ENCODE results near the gene PLXNA4.

PLXNA4 gene

DNA sequence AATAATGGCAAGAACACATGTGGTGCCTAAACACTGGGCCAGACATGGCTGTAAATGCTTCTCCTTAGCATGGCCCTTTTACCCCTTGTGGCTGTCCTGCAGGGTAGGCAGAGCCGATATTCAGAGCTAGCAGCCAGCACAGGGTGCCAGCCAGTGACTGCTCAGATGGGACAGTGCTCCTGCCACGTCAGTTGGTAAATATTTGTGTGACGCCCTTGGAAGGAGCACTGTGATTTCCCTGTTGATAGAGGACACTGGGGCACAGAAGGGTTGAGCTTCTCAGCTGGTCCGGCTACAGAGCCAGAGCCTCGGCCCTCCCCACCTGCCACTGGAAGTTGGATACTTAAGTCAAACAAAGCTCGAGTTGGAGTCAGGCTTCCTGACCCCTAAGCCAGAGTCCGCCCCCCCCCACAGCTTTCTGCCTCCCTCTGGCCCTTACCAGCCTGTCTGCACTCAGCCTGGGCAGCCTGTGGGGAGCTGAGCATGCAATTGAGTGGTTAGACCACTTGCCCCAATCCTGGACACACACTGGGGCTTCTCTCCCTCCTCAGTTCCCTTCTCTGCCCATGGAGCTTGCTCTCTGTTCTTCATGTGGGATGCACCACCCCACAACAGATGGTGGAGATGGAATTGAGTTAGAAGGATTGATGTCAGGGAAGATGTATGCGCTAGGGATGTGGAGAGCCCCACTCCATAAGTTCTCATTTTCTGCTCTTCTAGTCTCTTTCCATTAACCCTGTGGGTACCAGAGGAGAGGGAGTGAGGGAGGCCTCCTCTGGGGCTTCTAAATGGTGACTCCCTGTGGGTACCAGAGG, 350.8 kb downstream of the PLXNA4 start:
- no peak for DNase-seq

DNA sequence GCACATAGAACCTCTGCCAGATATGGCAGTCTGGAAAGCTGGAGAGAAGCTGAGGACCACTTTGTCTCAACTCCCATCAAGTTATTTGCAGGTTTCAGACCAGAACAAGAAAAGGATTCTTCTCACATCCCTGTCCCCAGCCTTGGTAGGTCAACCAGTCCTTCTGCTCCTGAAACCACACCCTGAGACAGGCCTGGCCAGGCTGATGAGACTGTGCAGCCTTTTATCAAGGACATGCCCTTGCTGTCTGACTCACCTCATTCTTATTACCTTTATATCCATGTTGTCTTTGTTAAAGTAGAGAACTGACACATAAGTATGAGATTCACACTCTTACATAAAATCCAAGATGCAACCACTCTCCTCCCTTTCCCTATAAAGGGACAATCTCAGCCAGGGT, 354.9 kb downstream of the PLXNA4 start:
- no peak for DNase-seq

DNA sequence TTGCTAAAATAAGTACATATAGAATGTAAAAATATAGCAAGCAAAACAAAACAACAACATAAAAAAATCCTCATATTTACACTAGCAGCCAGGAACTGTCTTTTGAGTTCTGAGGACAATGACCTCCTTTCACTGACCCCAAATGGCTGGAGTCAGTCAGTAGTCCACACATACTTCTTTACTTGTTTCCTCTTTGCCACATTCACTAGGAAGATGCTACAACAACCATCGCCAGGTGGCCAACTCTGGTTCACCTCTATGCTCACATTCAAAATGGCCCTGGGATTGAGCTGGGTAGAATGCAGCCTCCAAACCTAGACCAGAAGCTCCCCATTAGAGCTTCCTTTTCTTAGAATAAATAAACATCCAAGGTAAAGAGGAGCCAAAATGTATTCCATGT, 356.2 kb downstream of the PLXNA4 start:
- no peak for DNase-seq

DNA sequence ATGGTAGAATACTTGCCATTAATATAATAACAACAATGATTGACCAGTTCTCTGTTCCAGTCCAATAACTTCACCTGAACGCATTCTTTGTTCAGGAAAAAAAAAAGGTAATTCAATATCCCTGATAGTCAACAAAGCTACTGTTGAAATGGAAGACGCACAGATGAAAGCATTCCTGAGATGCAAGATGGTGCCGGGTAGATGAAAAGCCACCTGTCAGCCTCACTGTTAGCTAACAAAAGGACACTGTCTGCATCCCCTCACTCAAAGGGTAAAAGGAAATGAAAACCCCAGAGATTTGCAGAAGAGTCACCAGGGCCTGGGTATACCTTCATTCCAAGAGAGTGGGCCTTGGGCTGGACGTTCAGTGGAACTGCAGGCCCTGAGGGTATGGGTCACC, 357.4 kb downstream of the PLXNA4 start:
- DNase-seq, result no peak

DNA sequence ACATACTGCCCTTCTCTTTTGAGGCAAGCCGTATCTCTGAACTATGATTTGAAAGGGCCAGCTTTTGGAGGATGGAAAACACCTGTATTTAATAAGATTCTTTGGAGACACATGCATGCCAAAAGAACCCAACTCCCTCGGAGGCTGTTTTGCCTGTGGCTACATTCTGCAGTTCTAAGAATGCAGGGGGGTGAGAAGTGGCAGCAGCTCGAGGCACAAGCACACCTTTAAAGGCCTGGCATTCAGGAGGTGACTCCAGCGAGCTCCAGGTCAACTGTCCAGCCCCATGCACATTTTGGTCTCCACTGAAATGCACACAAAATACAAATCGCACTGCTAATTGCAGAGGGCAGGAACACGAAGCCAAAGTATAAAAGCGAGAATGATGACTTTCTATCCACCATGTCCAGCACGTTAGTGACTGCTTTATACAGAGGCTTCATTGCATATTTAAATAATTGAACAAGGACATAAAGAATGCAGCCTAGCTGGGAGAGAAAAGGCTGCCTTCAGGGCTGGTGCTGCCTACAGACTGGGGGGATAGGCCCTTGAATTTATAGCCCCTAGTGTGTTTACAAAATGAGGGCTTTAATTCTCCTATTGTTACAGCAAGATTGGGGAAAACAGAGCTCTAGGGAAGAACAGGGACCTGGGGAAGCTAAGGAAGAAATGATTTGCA, 359.3 kb downstream of the PLXNA4 start:
- no peak for DNase-seq

DNA sequence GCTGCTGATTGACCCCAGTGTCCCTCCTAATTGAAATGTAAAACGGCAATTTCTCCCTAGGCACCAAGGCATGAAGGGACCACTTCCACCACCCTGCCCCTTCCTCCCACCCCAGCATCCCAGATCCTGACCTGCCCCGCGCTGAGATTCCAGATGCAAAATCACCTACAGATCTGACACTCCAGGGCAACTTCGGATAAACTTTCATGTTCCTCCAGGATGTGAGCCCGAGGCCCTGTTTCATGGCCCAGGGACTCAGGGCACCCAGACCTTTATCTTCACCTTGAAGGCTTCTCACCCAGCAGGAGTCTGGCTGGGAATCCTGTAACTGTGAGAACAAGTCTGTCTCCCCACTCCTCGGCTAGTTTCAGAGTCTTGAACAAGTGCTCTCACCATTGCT, 361.8 kb downstream of the PLXNA4 start:
- no peak for DNase-seq

DNA sequence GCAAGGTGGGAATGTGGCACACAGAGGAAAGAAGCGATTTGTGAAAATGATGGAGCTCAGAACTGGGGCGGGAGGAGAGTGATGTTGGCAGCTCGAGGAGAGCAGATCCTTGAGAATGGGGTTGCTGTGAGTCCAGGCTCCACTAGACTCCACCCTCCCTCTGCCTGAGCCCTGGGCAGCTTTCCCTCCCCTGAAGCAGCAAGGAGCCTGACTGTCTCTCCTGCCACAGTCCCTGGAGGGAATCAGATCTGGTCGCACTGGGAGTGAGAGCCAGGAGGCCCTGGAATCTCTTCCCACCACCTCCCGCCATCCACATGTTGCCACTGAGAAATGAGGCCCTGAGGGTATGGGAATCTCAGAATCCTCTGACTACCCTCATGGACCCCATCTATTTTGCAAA, 362.7 kb downstream of the PLXNA4 start:
- no peak for DNase-seq

DNA sequence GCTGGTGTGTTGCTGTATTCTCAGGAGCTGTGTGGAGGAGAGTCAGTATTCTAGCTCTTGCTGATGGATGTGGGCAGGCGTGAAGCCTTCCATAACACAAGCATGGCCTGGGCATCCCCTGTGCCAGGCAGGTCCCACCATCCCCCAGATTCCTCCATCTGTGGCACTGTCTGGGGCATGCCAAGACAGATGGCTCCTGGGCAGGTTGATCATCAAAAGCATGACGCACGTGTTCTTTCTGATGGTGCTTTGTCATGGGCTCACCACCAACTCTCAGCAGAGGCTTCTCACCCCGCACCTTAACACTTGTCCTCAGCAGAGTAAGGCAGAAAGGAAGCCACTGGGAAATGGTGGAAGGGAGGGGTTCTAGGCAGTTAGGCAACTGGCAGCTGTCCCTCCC, 364.3 kb downstream of the PLXNA4 start:
- no peak for DNase-seq

DNA sequence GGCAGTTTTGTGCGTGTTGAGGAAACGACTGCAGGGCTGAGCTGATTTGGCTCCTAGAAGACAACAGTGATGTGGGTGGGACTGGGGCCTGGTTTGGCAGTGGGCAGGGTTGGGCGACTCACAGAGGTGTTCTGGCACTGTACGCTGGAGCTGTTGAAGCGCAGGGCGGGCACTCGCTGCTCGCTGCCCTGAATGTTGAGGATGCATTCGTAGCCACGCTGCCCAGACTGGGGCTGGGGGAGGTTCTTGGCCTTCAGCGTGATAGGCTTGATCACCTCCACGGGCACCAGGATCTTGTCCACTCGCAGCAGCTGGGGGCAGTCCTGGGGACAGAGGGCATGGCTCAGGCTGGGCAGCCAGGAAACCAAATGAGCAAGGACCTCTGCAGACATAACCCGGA, 365.4 kb downstream of the PLXNA4 start:
- no peak for DNase-seq

DNA sequence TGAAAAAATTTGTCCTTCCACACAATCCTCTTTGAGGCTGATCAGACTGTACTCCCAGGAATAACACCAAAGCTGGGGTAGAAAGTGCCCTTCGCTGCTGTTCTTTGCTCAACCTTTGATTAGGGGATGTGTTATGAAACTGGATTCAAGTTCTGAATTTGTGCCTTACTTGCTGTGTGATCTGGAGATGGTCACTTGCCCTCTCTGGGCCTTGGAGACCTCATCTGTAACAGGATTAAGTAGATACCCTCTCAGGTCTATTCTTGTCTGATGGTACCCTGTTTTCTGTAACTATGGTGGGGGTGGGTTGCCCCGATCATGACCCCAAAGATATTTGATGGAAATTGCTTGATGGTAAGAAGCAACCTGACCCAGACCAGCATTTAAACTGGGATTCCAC, 368.5 kb downstream of the PLXNA4 start:
- no peak for DNase-seq

DNA sequence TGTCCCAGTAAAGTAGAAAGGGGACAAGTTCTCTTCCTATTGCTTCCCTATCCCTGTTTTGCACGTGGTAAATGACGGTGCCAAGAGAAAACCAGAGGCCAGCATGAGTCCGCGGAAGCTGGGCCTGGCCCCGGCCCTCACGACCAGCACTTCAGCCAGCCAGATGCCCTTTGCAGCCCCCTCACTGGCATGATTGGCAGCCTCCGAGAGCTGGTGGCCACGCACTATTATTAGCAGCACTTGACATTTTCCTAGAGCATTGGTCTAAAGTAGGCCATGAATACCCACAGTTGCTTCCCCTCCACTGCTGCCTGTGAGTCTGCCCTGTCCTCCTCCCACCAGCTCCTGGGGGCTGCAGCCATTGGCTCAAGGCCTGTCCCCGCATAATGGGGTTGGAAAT, 369.1 kb downstream of the PLXNA4 start:
- DNase-seq, result no peak

DNA sequence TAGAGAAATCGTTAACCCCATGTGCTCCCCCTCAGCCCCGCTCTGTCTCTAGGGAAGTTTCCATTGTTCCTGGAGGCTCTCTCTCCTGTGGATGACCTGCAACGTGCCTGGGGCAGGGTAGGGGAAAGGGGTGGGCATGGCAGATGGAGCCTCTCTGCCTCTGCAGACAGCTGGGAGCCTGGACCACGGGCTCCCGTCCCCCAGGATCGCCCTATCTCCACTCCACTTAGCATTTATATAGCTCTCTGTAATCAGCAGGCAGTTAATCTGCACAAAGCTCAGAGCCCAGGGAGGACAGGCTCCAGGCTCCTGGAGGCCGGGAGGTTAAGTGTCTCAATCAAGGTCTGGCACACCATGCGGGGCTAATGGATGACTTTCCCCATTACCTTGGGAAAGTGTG, 369.7 kb downstream of the PLXNA4 start:
- no peak for DNase-seq

DNA sequence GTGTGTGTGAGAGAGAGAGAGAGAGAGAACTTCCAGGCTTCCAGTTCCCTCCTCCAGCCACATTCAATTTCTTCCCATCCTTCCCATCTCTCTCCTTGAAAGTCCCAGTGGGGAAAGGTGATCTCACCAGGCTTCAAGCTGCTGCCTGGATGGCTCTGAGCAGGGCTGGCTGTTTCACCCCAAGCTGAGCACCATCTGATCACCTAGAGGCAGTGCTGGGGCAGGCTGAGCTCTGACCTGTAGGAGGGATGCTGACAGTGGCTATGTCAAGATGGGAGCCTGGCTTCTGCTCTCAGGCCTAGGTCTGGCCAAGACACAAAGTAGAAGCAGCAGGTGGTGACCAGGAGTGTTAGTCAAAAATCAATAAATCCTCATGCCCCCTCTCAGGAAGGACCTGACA, 370.8 kb downstream of the PLXNA4 start:
- no peak for DNase-seq

DNA sequence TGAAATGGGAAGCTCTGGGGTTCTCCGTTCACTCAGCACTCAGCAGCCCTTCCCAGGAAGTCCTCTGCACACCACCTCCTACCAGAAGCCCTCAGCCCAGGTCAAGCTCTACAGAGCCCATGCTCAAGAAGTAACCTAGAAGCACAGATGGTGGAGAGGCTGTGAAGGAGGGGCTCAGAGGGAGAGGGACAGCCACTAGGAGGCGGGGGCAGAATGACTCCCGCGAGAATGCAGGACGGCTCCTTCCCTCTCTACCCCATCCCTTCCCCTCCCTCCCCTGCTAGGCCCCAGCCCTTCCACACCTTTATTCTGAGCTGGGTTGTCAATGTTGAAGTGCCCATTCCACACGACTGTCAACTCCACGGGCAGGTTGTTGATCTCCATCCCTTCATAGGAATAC, 373.2 kb downstream of the PLXNA4 start:
- no peak for DNase-seq

DNA sequence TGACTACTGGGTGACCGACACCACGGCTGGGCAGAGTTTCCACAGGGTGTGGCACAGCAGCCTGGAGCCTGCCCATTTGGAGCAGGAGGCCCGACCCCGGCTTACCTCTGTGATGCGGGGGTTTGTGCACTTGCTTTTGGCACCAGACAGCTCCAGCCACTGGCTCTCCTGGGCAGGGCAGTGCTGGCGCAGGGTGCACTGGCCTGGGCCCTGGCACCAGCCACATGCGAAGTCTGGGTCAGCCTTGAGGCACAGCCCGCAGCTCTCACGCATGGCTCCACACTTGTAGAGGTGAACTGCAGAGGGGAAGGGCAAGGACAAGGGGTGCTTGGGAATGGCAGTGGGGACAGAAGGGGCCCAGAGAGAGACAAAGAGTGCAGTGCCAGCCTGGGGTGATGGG, 373.7 kb downstream of the PLXNA4 start:
- DNase-seq, result no peak

DNA sequence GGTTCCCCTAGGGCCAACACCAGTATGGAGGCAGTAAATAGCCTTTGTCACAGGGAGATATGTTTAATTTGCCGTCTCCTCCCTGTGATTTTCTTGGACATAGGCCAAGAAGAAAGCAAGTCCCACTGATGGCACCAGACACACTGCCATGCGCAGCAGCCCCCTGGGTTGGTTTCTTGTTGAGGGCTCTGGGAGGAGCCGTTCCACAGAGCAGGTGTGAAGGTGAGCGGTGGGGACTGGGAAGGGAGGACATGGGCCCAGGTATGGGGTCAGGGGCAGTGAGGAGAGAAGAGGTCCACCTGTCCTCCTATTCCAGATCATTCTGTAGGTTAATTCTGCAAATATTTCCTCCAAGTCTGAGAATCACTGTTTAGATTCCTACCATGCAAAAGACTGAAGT, 376.1 kb downstream of the PLXNA4 start:
- DNase-seq, result no peak

DNA sequence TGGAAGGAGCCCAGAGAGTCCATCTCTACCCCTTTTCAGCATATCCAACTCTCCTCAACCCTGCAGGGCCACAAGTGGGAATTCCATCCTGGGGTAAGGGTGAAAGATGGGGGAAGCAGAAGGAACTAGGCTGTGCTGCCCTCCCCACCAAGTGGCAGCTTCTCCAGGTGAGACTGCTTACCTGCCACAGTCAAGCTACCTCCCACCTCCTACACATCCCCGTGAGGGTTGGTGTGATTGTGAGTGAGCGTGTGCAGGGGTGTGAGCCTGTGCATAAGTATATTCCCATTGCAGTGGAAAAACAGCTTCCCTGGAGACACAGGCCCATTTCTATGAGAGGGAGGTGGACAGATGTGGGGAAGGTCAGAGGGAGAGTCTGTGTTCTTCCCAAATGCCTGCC, 376.6 kb downstream of the PLXNA4 start:
- no peak for DNase-seq

DNA sequence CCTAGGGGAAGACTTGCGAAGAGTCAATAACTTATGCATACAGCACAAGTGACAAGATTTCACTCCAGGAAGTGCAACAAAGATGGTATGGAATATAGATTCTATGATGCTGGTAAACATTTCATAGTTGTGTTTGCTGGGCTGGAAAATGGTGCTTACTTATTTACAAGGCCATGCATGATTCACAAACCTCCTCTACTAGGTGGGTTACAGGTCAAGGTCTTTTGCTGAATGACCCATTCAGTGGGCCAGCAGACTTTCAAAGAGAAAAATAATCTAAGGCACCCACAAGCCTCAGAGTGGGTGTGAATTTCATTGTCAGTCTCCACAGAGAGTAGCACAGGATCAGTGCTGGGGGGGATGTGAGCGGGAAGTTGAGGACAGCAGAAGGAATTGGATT, 378.5 kb downstream of the PLXNA4 start:
- DNase-seq, result no peak

DNA sequence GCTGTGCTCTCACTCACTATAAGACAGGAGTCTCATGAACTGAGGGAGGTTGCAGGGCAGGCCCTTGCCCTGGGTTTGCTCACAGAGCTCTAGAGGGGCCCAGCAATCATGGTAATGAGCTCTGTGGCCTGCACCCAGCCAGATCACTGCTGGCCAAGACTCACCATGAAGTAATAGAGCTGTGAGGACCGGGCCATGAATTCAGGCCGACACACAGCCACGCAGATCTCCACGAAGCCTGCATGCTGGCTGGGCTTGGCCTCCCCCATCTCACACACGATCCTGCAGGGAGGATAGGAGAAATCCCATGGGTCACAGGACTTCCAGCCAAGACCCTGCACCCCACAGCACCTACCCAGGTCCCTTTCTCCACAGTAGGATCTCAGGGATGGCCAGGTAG, 382.4 kb downstream of the PLXNA4 start:
- DNase-seq, result no peak

DNA sequence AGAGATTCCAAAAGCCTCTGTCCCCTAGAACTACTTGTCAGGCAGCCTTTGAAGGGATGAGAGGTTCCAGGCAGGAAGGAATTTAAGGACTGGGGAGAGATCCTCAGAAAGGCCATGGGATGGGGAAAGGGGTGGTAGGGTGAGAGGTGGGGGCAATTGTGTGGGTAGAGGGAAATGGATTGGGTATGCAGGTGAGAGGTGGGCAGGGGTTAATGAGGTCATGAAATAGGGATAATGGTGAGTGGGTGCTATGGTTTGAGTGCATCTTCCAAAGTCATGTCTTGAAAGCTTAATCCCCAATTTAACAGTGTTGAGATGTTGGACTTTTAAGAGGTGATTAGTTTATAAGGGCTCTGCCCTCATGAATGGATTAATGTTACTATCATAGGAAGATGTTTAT, 383.5 kb downstream of the PLXNA4 start:
- DNase-seq, result no peak

DNA sequence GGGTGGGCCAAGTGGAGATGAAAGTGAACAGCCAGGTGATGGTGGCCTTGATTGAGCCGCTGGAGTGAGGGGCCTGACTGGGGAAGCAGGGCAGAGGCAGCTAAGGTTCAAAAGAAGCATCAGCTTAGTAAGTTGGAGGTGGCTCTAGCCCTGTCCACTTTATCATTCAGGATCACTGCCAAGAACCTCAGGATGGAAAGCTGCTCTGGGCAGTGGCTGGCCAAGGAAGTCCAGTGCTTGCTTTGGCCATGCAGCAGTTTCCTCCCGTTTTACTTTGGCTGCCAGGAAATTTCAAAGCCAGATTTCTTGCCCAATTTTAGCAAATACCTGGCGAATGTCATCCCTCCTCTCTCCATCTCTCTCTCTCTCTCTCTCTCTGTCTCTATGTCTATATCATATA, 384.9 kb downstream of the PLXNA4 start:
- DNase-seq, result no peak

DNA sequence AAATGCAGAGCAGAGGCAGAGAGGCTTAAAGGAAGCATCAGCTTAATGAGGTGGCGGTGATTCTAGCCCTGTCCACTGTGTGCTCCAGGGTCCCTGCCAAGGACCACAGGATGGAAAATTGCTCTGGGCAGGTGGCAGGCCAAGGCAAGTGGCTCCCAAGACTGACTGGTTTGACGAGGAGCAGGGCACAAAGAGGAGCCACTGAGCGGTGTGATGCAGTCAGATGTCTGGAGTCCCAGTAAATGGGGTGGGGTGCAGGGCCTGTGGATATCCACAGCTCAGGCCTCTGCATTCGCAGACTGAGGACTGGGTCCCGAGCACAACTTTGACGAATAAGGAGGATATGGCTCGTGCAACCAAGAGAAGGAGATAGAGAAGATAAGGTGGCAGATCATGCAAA, 385.6 kb downstream of the PLXNA4 start:
- no peak for DNase-seq

DNA sequence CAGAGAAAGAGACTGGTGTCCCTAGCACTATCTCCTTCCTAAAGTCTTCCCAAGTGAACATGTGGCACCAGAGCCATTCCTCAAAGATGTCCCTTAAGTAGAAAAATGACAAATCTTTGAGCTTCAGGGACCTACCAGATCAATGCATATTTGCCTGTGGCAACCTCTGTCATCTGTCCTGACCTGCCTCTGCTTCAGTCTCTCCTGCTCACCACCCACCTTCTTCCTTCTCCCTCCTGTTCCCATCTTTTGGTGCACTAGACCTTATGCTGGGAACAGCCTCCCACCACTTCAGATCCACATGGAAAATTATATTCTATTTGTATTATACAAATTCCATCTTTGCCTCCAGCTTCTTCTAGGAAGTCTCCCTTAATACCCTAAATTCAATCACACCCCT, 386.4 kb downstream of the PLXNA4 start:
- no peak for DNase-seq

DNA sequence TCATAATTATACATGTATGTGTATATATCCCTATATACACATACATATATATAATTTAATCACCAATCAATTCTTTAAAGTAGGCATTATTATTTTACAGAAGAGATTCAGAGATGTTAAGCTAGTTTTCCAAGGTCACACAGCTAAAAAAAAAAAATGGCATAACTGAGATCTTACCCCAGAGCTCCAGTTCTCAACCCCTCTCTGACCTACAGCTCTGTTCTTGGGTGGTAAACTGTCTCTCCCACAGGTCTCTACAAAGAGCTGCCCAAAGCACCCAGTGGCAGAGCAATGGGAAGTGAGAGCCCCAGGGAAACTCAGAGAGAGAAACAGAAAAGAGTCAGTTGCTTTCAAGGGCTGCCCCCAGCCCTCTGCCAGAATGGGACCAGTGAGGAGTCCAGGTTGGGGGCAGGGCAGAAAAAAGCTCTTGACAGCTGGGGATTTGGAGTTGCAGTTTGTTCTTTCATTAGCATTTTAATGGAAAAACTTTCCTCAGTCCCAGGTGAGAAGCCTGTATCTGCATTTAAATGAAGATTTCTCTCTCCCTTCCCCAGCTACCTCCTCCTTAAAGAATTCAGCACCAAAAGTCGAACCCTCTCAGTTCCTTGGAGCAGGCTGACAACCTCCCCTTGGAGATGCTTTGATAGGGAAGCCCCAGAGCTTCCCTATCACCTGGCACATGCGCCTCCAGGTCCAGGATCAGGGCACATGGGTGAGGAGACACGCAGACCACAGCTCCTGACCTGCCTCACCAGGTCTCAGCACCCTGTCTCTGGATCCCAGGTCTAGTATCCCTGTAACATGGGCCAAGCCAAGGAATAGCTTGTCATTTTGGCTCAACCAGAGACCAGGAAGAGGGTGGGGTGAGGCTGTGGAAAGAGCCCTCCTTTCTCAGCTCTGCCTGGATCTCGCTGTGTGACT, 388.1 kb downstream of the PLXNA4 start:
- DNase-seq, result no peak

Measured in activated naive CD4-positive, alpha-beta T cell treated with anti-CD3 and anti-CD28 coated beads, Interleukin-2, amount 50 U/mL, for 16 hours (primary cell).